ENCODE results near the gene MVB12B.

DNA sequence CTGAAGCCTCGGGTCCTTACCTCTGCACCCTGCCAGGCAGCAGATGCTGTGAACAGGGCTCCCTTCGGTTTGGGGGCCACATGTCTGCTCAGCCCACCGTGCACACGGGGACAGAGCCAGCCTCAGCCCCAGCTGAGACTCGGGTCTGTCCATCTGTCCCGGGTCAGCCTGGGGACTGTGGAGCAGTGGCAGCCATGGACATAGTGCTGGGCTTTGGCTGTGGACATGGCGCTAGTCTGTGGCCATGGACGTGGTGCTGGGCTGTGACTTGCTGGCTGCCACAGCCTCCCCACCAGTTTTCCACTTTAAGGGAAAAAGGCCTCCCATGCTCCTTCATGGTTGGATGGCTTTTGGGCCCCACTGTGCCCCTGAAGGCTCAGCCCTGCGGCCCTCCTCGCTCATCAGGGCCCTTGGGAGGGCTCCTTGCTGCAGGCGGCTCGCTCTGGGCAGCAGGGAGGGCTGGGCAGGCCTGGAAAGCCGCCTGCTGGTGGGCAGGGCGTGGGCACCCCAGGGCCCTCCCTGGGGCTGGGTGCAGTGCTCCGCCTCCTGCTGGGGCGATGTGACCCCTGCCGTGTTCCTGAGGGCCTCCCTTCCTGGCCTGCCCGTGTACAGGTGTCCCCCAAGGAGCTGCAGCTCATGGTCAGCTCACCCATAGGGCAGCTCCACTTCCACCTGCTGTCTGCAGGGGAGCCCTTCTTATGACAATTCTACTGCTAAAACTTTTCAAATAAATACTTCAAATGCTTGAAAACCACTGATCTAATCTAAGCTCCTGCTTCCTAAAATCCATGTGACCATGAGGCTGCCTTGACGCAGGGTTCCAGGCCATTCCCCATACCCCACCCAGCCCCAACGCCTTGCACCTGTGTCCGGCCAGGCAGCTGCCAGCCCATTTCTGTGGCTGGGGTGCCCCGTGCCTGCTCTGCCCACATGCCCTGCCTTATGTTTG, 175.0 kb downstream of the MVB12B start:
- TF ChIP-seq, protein P1, sequence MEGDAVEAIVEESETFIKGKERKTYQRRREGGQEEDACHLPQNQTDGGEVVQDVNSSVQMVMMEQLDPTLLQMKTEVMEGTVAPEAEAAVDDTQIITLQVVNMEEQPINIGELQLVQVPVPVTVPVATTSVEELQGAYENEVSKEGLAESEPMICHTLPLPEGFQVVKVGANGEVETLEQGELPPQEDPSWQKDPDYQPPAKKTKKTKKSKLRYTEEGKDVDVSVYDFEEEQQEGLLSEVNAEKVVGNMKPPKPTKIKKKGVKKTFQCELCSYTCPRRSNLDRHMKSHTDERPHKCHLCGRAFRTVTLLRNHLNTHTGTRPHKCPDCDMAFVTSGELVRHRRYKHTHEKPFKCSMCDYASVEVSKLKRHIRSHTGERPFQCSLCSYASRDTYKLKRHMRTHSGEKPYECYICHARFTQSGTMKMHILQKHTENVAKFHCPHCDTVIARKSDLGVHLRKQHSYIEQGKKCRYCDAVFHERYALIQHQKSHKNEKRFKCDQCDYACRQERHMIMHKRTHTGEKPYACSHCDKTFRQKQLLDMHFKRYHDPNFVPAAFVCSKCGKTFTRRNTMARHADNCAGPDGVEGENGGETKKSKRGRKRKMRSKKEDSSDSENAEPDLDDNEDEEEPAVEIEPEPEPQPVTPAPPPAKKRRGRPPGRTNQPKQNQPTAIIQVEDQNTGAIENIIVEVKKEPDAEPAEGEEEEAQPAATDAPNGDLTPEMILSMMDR (IDR thresholded peaks at IDR 0.05; ENCODE audit: low read depth, low read length), result no peak
- TF ChIP-seq POLR2A (IDR thresholded peaks at IDR 0.05; ENCODE audit: extremely low read depth, insufficient read length) (no peak), MYC (IDR thresholded peaks at IDR 0.05; ENCODE audit: low read depth, low read length) (no peak)
